HS-27A (cell line): ENCODE data around the gene PLIN3.
"Not testable (repeated sequence)": the region's sequence is repeated elsewhere in the genome, so short reads cannot be mapped to it uniquely, and the experiment has no call there.

Experiments used
- DNase-seq: peaks from one replicate; pipeline ENCODE4 v3.0.0-alpha.2; 2012; ENCODE audit warnings: low read depth, missing footprints

Gene PLIN3

DNA sequence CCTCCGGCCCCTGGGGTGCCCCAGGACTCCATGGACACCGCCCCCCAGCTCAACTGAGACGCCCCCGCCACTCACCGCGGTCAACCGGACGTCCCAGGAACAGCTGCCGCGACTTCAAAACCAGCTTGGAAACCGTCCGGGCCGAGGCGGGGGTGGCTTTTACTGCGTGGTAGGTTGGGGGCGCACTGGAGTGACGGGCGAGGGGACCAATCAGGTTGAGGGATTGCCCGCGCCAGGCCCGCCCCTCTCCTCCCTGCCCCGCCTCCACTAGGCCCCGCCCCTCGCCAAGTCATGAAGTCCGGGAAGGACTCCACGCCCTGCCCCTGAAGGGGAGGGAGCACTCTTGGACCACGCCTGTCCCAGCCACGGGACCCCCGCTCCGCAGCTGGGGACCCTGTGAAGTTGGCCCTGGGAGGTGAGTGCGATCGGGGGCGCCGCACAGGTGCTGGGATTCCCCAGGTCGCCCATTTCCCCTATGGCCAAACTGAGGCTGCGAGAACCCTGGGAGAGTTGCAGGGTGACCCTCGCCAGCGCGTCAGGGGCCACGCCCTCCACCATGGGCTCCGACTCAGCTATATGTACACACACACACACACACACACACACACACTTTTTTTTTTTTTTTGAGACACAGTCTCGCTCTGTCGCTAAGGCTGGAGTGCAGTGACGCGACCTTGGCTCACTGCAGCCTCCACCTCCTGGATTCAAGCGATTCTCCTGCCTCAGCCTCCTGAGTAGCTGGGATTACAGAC is at the start of gene PLIN3:
Gene PLIN3 (minus strand): TSS at position 134 of the 752 bp plus-strand sequence. CDS start 6,273 bp downstream, outside the sequence.
- peak; percentile 68 for DNase-seq

DNA sequence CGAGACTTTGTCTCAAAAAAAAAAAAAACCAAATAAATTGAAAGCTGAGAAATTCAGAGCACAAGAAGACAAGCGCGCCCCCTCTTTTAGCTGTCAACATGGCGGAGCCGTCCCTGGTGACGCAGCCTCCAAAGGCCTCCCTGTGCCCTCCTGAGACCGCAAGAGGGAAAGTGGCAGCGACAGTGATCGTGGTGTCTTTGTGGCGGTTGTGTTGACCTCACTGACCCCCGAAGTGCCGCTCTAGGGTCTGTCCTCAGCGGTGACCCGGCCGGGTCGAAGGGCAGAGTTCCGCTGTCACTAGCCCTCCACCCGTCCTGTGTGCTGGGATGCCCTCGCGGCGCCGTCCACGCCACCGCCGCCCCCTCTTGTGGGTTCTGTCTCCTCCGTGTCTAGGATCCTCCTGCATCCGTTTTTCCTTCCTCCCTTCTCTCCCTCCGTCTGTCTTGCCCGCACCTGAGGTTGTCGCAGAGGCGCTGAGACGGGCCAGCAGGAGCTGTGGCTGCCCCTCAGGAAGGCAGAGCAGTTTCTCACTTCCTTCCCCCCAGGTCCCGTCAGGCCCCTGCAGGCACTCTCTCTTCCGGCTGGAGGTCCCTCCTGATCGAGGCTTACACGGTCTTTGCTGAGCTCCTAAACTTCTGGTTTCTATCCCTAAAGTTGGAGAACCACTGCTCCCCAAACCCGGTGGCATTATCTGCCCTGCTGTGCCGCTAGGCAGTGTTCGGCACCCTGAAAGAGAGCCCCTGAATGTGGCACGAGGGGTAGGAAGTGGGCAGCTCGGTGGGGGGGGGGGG is 49.0 kb upstream of the PLIN3 start:
- no peak for DNase-seq

DNA sequence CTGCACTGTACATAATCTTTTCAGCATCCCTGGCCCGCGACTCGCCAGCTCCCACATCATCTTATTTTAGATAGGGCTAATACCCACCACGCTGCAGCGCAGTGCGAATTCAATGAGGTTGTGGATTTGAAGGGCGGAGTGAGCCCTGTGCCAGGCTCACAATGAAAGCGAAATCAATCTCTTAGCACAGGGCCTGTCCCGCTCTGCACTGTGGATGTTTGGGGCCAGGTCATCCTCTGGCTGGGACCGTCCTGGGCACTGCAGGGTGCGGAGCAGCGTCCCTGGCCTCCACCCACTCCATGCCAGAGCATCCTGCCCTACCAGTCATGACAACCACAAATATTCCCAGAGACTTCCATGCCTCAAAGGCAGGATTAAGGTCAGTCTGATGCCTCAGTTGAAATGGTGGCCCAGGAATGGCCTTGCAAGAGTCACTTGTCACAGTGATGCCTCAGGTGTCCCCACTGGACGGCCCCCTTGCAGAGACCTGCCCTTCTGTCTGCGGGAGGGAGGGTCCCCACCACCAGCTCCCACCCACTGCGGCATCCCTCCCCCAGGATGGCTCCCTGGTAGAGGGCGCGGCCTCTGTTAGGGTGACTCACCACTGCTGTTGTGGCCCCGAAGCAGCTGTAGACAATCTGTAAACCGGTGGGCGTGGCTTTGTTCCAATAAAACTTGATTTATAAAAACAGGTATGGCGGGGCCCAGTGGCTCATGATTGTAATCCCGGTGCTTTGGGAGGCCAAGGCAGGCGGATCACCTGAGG is 47.5 kb upstream of the PLIN3 start:
- peak; percentile 77 for DNase-seq

GRCh38 chr19:4913996-4914735 is 46.7 kb upstream of the PLIN3 start:
- DNase-seq: no peak

GRCh38 chr19:4911786-4912672 is 44.6 kb upstream of the PLIN3 start:
- DNase-seq: peak; percentile 97

GRCh38 chr19:4911314-4911713 is 43.8 kb upstream of the PLIN3 start:
- DNase-seq: no peak

- DNase-seq: no peak
Measured at GRCh38 chr19:4910594-4911281, 43.3 kb upstream of the PLIN3 start.

GRCh38 chr19:4909897-4910593 is 42.6 kb upstream of the PLIN3 start:
- DNase-seq: no peak

DNA sequence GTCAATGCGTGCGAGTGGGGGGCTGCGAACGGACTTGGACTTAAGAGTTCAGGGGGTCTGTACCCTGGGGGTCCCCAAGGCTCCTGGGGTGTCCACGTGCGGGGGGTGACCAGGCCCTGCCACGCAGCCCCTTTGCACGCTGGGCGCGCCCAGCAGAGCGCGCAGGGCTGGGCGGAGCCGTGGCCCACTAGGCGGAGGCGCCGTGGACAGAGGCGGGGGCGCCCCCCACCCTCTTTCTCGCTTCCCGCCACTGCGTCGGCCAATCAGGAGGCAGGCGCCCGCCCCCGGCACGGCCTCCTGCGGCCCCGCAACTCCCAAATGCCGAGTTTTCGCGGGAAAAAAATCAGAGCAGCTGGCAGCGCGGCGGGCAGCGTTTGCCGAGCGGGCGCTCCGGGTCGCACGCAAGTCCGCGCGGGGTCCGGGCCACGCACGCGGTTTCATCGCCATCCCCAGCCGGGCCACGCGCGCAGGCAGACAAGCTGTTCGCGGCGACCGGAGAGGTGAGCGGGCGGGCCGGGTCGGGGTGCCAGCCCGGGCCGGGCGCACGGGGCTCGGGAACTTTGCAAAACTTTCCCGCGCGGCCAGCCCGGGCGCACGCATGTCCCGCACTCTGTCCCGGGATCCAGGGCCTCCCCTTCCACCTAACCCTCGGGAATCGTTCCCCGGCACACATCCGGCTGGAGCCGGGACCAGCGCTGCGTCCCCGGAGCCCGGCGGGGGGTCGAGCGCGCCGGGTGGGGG is 41.9 kb upstream of the PLIN3 start, which contains the start of gene UHRF1:
Gene UHRF1 (plus strand): TSS at position 346 of the 741 bp plus-strand sequence. CDS start 1,385 bp downstream, outside the sequence.
- DNase-seq: no peak

GRCh38 chr19:4908781-4909155 is 41.3 kb upstream of the PLIN3 start:
- DNase-seq: no peak

DNA sequence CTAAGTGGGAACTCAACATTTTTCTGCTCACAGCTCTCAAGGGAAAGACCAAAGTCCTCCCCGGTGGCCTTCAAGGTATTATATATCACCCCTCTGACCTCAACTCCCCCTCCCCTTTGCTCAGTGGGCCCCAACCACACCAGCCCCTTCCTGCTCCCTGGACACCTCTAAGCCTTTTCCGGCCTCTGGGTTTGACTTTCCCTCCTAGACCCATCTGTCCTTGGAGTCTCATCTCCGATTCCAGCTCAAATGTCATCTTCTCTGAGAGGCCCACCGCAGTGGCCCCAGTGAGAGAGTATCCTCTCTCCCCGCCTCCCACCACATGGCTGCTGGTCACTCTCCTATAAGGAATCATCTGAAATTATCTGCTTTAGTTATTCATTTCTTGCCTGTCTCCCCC is 40.9 kb upstream of the PLIN3 start:
- DNase-seq: no peak

GRCh38 chr19:4906963-4907362 is 39.5 kb upstream of the PLIN3 start:
- DNase-seq: no peak

GRCh38 chr19:4904481-4904880 is 37.0 kb upstream of the PLIN3 start:
- no peak for DNase-seq

GRCh38 chr19:4902796-4903195 is 35.3 kb upstream of the PLIN3 start, which contains the start of gene ARRDC5:
ARRDC5 (minus strand) TSS chr19:4902896; CDS start chr19:4902825, 71 bp downstream.
- no peak for DNase-seq

DNA sequence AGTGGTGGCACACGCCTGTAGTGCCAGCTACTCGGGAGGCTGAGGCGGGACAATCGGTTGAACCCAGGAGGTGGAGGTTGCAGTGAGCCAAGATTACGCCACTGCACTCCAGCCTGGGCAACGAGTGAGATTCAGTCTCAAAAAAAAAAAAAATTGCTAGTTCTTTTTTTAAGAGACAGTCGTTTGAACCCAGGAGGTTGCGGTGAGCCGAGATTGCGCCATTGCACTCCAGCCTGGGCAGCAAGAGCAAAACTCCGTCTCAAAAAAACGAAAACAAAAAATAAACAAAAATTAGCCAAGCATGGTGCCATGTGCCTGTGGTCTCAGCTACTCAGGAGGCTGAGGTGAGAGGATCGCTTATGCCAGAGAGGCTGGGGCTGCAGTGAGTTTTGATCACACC is 33.4 kb upstream of the PLIN3 start:
- not testable (repeated sequence) for DNase-seq

GRCh38 chr19:4897146-4897545 is 29.7 kb upstream of the PLIN3 start:
- DNase-seq: no peak

GRCh38 chr19:4896372-4896771 is 28.9 kb upstream of the PLIN3 start:
- DNase-seq: no peak

- DNase-seq: not testable (repeated sequence)
Measured at GRCh38 chr19:4892962-4893361, 25.5 kb upstream of the PLIN3 start.

DNA sequence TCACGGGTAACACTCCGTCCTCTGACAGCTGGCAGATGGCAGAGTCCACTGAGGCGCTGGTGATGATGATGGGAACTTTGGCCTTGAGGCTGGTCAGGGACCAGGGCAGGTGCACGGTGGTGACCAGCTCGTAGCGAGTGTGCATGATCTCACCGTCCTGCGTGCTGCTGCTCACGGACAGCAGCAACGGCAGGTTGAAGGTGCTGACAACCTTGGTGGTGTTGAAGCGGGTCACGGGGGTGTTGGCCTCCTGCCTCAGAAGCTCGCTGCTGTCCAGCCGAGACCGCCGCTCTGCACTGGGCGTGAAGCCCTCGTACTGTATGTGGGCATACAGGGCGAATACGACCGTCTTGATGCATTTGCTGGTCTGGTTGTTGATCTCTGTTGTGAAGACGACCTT is 23.6 kb upstream of the PLIN3 start:
- no peak for DNase-seq
